H1 (cell line): ENCODE data around the gene MRPS35. TPM values are rescaled to one million over a fixed set of nuclear protein-coding genes. Genes with fewer than 3 reads are reported as not detected.

ENCODE experiments used
- CTCF ChIA-PET: fragments of 300-600 bp; sonication (Branson Sonifier 250); formaldehyde crosslinking; loops from one replicate; lab custom pipeline; 2021; ENCODE audit not compliant: partially characterized antibody; lab: Charles Lee
- POLR2A ChIA-PET: fragments of 300-600 bp; sonication (Branson Sonifier 250); formaldehyde crosslinking; loops from one replicate; lab custom pipeline; 2021; ENCODE audit warnings: inconsistent platforms; ENCODE audit not compliant: partially characterized antibody; lab: Charles Lee
- DNase-seq, 2 experiments: peaks; one replicate each; pipeline versions ENCODE4 v3.0.0 to v3.0.0-alpha.2; 2010 to 2022; ENCODE audit warnings: low spot score in 2 of 2, low read depth in 1 of 2, mixed read lengths in 1 of 2
- FAIRE-seq: peaks from 2 replicates; lab custom pipeline; 2011; peaks lifted over from hg19 to GRCh38; lab: Jason Lieb, UNC
- H2AFZ ChIP-seq: 2 replicates; pipeline ENCODE4 v1.8.1; 2012; ENCODE audit warnings: low read length, inconsistent platforms
- H2AK5ac ChIP-seq: 2 replicates; pipeline ENCODE4 v1.6.1; 2013; ENCODE audit warnings: low read depth, low read length
- H2BK120ac ChIP-seq: replicated peaks from 2 replicates; pipeline ENCODE3; 2013; ENCODE audit warnings: low read depth, low read length, inconsistent platforms
- H2BK12ac ChIP-seq: 2 replicates; pipeline ENCODE4 v1.6.1; 2013; ENCODE audit warnings: low read depth, low read length
- H2BK15ac ChIP-seq: 2 replicates; pipeline ENCODE4 v1.6.1; 2013; ENCODE audit warnings: low read length
- H2BK20ac ChIP-seq: 2 replicates; pipeline ENCODE4 v1.6.1; 2013; ENCODE audit warnings: low read length
- H2BK5ac ChIP-seq: 2 replicates; pipeline ENCODE4 v1.6.1; 2013; ENCODE audit warnings: low read depth, low read length
- H3K14ac ChIP-seq: 2 replicates; pipeline ENCODE4 v1.6.1; 2013; ENCODE audit warnings: inconsistent platforms; ENCODE audit not compliant: insufficient read length
- H3K18ac ChIP-seq: 2 replicates; pipeline ENCODE4 v1.6.1; 2013; ENCODE audit warnings: low read length; ENCODE audit errors: extremely low read depth
- H3K23ac ChIP-seq: 2 replicates; pipeline ENCODE4 v1.6.1; 2013; ENCODE audit warnings: inconsistent platforms; ENCODE audit not compliant: insufficient read length
- H3K23me2 ChIP-seq: 2 replicates; pipeline ENCODE4 v1.6.1; 2013; ENCODE audit warnings: low read depth, low read length
- H3K27ac ChIP-seq: 2 replicates; pipeline ENCODE4 v1.6.1; 2011; ENCODE audit warnings: low read depth, low read length, inconsistent platforms
- H3K27me3 ChIP-seq, 4 experiments: replicated peaks in 1 of 4; 1 replicate in 1 of 4; 2 replicates in 3 of 4; pipeline versions ENCODE4 v1.6.1 to v1.8.1; 2011 to 2013; ENCODE audit warnings: low read length in 3 of 4, mild to moderate bottlenecking in 3 of 4, inconsistent platforms in 2 of 4, mixed read lengths in 2 of 4, moderate library complexity in 1 of 4; ENCODE audit not compliant: control insufficient read depth in 3 of 4, insufficient read depth in 3 of 4; ENCODE audit errors: extremely low read depth in 1 of 4
- H3K36me3 ChIP-seq, 4 experiments: 2 replicates each; pipeline versions ENCODE4 v1.6.1 to v1.8.1; 2011 to 2013; ENCODE audit warnings: mild to moderate bottlenecking in 4 of 4, low read length in 3 of 4, moderate library complexity in 2 of 4, control low read depth in 1 of 4, inconsistent platforms in 1 of 4; ENCODE audit not compliant: insufficient read depth in 4 of 4, control insufficient read depth in 2 of 4
- H3K4ac ChIP-seq: replicated peaks from 2 replicates; pipeline ENCODE3; 2013; ENCODE audit warnings: low read length, low read depth, mixed read lengths, inconsistent platforms; ENCODE audit not compliant: insufficient read length
- H3K4me1 ChIP-seq, 4 experiments: replicated peaks in 1 of 4; 1 replicate in 1 of 4; 2 replicates in 3 of 4; pipeline versions ENCODE4 v1.6.1 to v1.8.1; 2011 to 2013; ENCODE audit warnings: low read length in 3 of 4, inconsistent platforms in 2 of 4, mixed read lengths in 1 of 4; ENCODE audit not compliant: insufficient read depth in 4 of 4, control insufficient read depth in 3 of 4
- H3K4me2 ChIP-seq, 2 experiments: 2 replicates each; pipeline versions ENCODE4 v1.6.1 to v1.8.1; 2011 to 2013; ENCODE audit warnings: low read depth in 2 of 2, low read length in 2 of 2, control low read depth in 1 of 2, inconsistent platforms in 1 of 2, mild to moderate bottlenecking in 1 of 2; ENCODE audit not compliant: insufficient read depth in 1 of 2
- H3K4me3 ChIP-seq, 4 experiments: fragments of 200-600, 300-600 bp in 1 of 4; sonication (generic), shearing (Covaris generic), sonication (Bioruptor Twin) in 1 of 4; 2 replicates each; pipeline versions ENCODE4 v1.5.1 to v1.8.1; 2011 to 2016; ENCODE audit warnings: low read length in 4 of 4, low read depth in 3 of 4, control low read depth in 2 of 4, inconsistent platforms in 2 of 4, mild to moderate bottlenecking in 2 of 4, mixed read lengths in 1 of 4, moderate library complexity in 1 of 4; ENCODE audit not compliant: insufficient read depth in 2 of 4; ENCODE audit errors: extremely low read depth in 1 of 4
- H3K56ac ChIP-seq: replicated peaks from 2 replicates; pipeline ENCODE3; 2013; ENCODE audit warnings: low read depth, mild to moderate bottlenecking, mixed read lengths, low read length, inconsistent platforms; ENCODE audit not compliant: insufficient read length
- H3K79me1 ChIP-seq: 2 replicates; pipeline ENCODE4 v1.6.1; 2013; ENCODE audit warnings: low read depth, low read length, control low read depth
- H3K79me2 ChIP-seq, 2 experiments: 2 replicates each; pipeline versions ENCODE4 v1.6.1 to v1.8.1; 2012 to 2013; ENCODE audit warnings: low read length in 2 of 2, mild to moderate bottlenecking in 2 of 2, inconsistent platforms in 1 of 2; ENCODE audit not compliant: insufficient read depth in 2 of 2, control insufficient read depth in 1 of 2
- H3K9ac ChIP-seq, 4 experiments: replicated peaks in 1 of 4; 1 replicate in 1 of 4; 2 replicates in 3 of 4; pipeline versions ENCODE4 v1.6.1 to v1.8.1; 2011 to 2013; ENCODE audit warnings: low read depth in 3 of 4, low read length in 3 of 4, control low read depth in 2 of 4, mild to moderate bottlenecking in 2 of 4, moderate library complexity in 2 of 4, inconsistent platforms in 1 of 4; ENCODE audit errors: extremely low read depth in 1 of 4
- H3K9me3 ChIP-seq, 2 experiments: 2 replicates each; pipeline versions ENCODE4 v1.6.1 to v1.8.1; 2012 to 2013; ENCODE audit warnings: mild to moderate bottlenecking in 2 of 2, moderate library complexity in 2 of 2, control low read depth in 1 of 2, inconsistent platforms in 1 of 2, low read depth in 1 of 2, low read length in 1 of 2, mixed read lengths in 1 of 2; ENCODE audit not compliant: insufficient read depth in 2 of 2
- H4K20me1 ChIP-seq, 2 experiments: replicated peaks in 1 of 2; 2 replicates each; pipeline versions ENCODE3 to v1.8.1; 2011 to 2013; ENCODE audit warnings: inconsistent platforms in 2 of 2, low read length in 2 of 2, mild to moderate bottlenecking in 1 of 2; ENCODE audit not compliant: insufficient read depth in 2 of 2, control insufficient read depth in 1 of 2
- H4K5ac ChIP-seq: 2 replicates; pipeline ENCODE4 v1.6.1; 2013; ENCODE audit warnings: low read length, low read depth, mixed read lengths, inconsistent platforms; ENCODE audit not compliant: insufficient read length
- H4K8ac ChIP-seq: 2 replicates; pipeline ENCODE4 v1.8.0; 2013; ENCODE audit warnings: mild to moderate bottlenecking, moderate library complexity, low read length, inconsistent platforms; ENCODE audit not compliant: insufficient read depth; ENCODE audit errors: extremely low read depth
- H4K91ac ChIP-seq: replicated peaks from 2 replicates; pipeline ENCODE3; 2013; ENCODE audit warnings: low read length, mixed read lengths, inconsistent platforms; ENCODE audit not compliant: insufficient read length
- BCL11A ChIP-seq, 2 experiments: IDR thresholded peaks; one replicate each; pipeline ENCODE4 v1.6.1; 2011; ENCODE audit warnings: low read depth in 2 of 2, low read length in 2 of 2, mild to moderate bottlenecking in 2 of 2
- E2F6 ChIP-seq: IDR thresholded peaks from 2 replicates; pipeline ENCODE4 v1.6.1; 2012; ENCODE audit warnings: inconsistent platforms
- EGR1 ChIP-seq: IDR thresholded peaks from 2 replicates; pipeline ENCODE4 v1.6.1; 2011; ENCODE audit warnings: low read depth, low read length, borderline replicate concordance
- FOSL1 ChIP-seq: IDR thresholded peaks from 2 replicates; pipeline ENCODE4 v1.6.1; 2011; ENCODE audit warnings: mild to moderate bottlenecking, low read depth, low read length, moderate library complexity; ENCODE audit not compliant: insufficient read depth
- HDAC2 ChIP-seq, 2 experiments: fragments of 300-600 bp in 1 of 2; sonication (generic) in 1 of 2; IDR thresholded peaks; 2 replicates each; pipeline ENCODE4 v1.6.1; 2011 to 2012; ENCODE audit warnings: low read depth in 2 of 2, low read length in 2 of 2, mild to moderate bottlenecking in 2 of 2, moderate library complexity in 2 of 2, borderline replicate concordance in 1 of 2, inconsistent platforms in 1 of 2
- MAFK ChIP-seq: IDR thresholded peaks from 2 replicates; pipeline ENCODE4 v1.6.1; 2012; ENCODE audit warnings: low read depth, mild to moderate bottlenecking, improper control_type of control experiment, low read length
- POLR2A ChIP-seq, 2 experiments: IDR thresholded peaks; 1 replicate in 1 of 2; 2 replicates in 1 of 2; pipeline ENCODE4 v1.6.1; 2011; ENCODE audit warnings: low read depth in 2 of 2, low read length in 2 of 2, mild to moderate bottlenecking in 2 of 2; ENCODE audit errors: control extremely low read depth in 1 of 2
- POU5F1 ChIP-seq: IDR thresholded peaks from 2 replicates; pipeline ENCODE4 v1.6.1; 2011; ENCODE audit warnings: low read depth, mild to moderate bottlenecking, low read length, moderate library complexity
- RFX5 ChIP-seq: IDR thresholded peaks from 2 replicates; pipeline ENCODE4 v1.6.1; 2011; ENCODE audit warnings: low read depth, low read length, improper control_type of control experiment, borderline replicate concordance
- RXRA ChIP-seq: IDR thresholded peaks from 2 replicates; pipeline ENCODE4 v1.6.1; 2011; ENCODE audit warnings: low read depth, mild to moderate bottlenecking, low read length, moderate library complexity; ENCODE audit not compliant: insufficient read depth
- SP4 ChIP-seq: IDR thresholded peaks from 2 replicates; pipeline ENCODE4 v1.6.1; 2012; ENCODE audit warnings: low read length, inconsistent platforms
- YY1 ChIP-seq: IDR thresholded peaks from 2 replicates; pipeline ENCODE4 v1.6.1; 2011; ENCODE audit warnings: low read depth, mild to moderate bottlenecking, low read length
- WGBS, 2 experiments: shearing (Covaris generic) in 1 of 2; methylation state at CpG; one replicate each; pipeline versions ENCODE4 v1.1.6 to v1.1.7; 2013 to 2015; ENCODE audit warnings: low lambda C conversion rate in 2 of 2, mixed read lengths in 2 of 2, inconsistent platforms in 1 of 2, low coverage in 1 of 2, missing lambda C conversion rate in 1 of 2; ENCODE audit not compliant: insufficient replicate concordance in 2 of 2, insufficient coverage in 1 of 2, insufficient read length in 1 of 2; ENCODE audit errors: extremely low coverage in 1 of 2, missing lambda C conversion rate in 1 of 2; 5-methylcytosine and 5-hydroxymethylcytosine counted together
- polyA plus RNA-seq, 7 experiments: library from polyadenylated mRNA; depleted of rRNA in 3 of 7; stranded (reverse) in 5 of 7; unstranded in 2 of 7; fragments of >200 nt in 5 of 7; fragments of 200-250 nt in 2 of 7; gene quantifications; 1 replicate in 5 of 7; 2 replicates in 1 of 7; 4 replicates in 1 of 7; pipeline versions ENCODE4 v1.2.1 to v1.2.3, GENCODE V29; 2011 to 2013; ENCODE audit warnings: missing spikeins in 2 of 7, mixed read lengths in 2 of 7
- total RNA-seq: library from RNA; stranded (reverse); fragmentation: NEBNext Ultra II Directional; extraction: Animal tissue kit (Norgen Biotek cat#: 25700); gene quantifications from 2 replicates; pipeline ENCODE4 v1.2.1, GENCODE V29; 2021

The MRPS35 gene
- total and polyA plus RNA-seq, 2 of the 8 experiments (the other 6 are each of a cell fraction or from before 2014, with no cell fraction given), result 26.8 to 47.9 TPM

- CTCF ChIA-PET, result interaction anchor here (0.8 to 1.5 kb wide), 6 partner anchors 10 to 63 kb away, joined by 3 to 4 read pairs (median 3); no protein-coding TSS in a partner anchor
- no peak overlapping the region for H2BK15ac ChIP-seq
- no peak for FAIRE-seq
- no peak for TF ChIP-seq BCL11A (IDR thresholded peaks at IDR 0.05; ENCODE audit: low read depth in 2 of 2, low read length in 2 of 2)
- no peak for TF ChIP-seq FOSL1
- TF ChIP-seq E2F6, result no peak
- no peak for TF ChIP-seq HDAC2 (IDR thresholded peaks at IDR 0.05; ENCODE audit: borderline replicate concordance in 1 of 2, low read depth in 2 of 2, low read length in 2 of 2)
- TF ChIP-seq RXRA, result no peak
- no peak for TF ChIP-seq EGR1
- no peak for TF ChIP-seq MAFK
- no peak for TF ChIP-seq RFX5
- TF ChIP-seq YY1, result no peak
- no peak for TF ChIP-seq POLR2A (IDR thresholded peaks at IDR 0.05; ENCODE audit: control extremely low read depth in 1 of 2, low read depth in 2 of 2, low read length in 2 of 2)
- no peak for TF ChIP-seq POU5F1
- no peak for TF ChIP-seq SP4
Measured at GRCh38 chr12:27794818-27795584, 84.4 kb downstream of the MRPS35 start.

More at GRCh38 chr12:27794818-27795584, 84.4 kb downstream of the MRPS35 start:
- Histone ChIP-seq H2BK12ac (no peak overlapping the region), H2BK5ac (no peak overlapping the region), H2BK120ac (no peak overlapping the region), H3K27ac (no peak overlapping the region), H2BK20ac (no peak overlapping the region), H3K23me2 (no peaks in the 10 kb centered on the region), H4K8ac (no peak overlapping the region), H3K14ac (no peak overlapping the region), H3K4me3 (no peak overlapping the region), H3K79me2 (peaks cover 0 to 5% of the 10 kb centered on the region in 2 experiments; a peak in 1 of 4 replicates), H3K23ac (no peak overlapping the region), H3K27me3 (no peaks in the 10 kb centered on the region), H3K79me1 (no peaks in the 10 kb centered on the region; the same call in 1 of the 2 replicates), H3K4me1 (no peaks in the 10 kb centered on the region), H3K18ac (no peak overlapping the region), H3K4ac (no peak overlapping the region), H3K4me2 (no peak overlapping the region), H3K9ac (no peak overlapping the region), H2AFZ (no peak overlapping the region), H3K9me3 (no peaks in the 10 kb centered on the region), H4K5ac (no peak overlapping the region), H3K36me3 (peaks cover 8 to 53% (median 24%) of the 10 kb centered on the region in 4 experiments; a peak in 7 of 8 replicates), H4K91ac (no peak overlapping the region), H2AK5ac (no peak overlapping the region), H4K20me1 (peaks cover 0 to 1% of the 10 kb centered on the region in 2 experiments), H3K56ac (no peak overlapping the region)
- DNase-seq, result no peak
- POLR2A ChIA-PET, result interaction anchor here (0.9 to 2.5 kb wide), 3 partner anchors 9 to 15 kb away, joined by 3 to 9 read pairs (median 5); partner anchors contain the start of genes KLHL42 and MANSC4
- 87% methylated on average over 6 of the region's 6 CpGs; no CpG with 5 or more reads in 1 of the 2 experiments for WGBS, 2 experiments
